Measurements from ENCODE around the gene DDX4. TPM values are rescaled to one million over a fixed set of nuclear protein-coding genes. Genes with fewer than 3 reads are reported as not detected.

DDX4 gene
- total RNA-seq, 4 donors from 2014 or later = not detected

- Histone ChIP-seq H3K27me3 (no peaks in the 10 kb centered on the region), H3K4me1 (no peaks in the 10 kb centered on the region), H3K27ac (no peak overlapping the region), H3K9me3 (no peaks in the 10 kb centered on the region), H3K4me3 (no peak overlapping the region), H3K36me3 (no peaks in the 10 kb centered on the region)
- no peak for ATAC-seq
- TF ChIP-seq CTCF (IDR thresholded peaks at IDR 0.05) = no peak
Measured at GRCh38 chr5:55732585-55732984, 5.3 kb upstream of the DDX4 start.

DNA sequence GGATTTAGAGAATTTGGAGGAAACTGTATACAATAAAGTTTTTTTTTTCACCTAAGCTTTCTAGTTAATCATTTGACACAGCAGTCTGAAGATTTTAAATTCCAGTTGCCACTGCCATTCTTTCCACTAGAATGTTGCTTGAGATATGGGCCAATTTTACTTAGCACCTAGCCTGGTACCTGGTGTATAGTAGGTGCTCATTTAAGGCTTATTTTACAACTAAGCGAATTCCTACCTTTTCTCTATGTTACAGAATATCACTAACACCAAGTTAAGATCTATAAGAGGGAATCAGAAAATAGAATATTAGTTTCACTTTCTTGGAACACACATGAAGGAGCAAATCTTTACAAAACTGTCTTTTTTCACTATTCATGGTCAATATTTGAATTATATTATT, 3.2 kb upstream of the DDX4 start:
- Histone ChIP-seq H3K9me3 (no peaks in the 10 kb centered on the region), H3K27me3 (no peaks in the 10 kb centered on the region), H3K4me1 (no peaks in the 10 kb centered on the region), H3K36me3 (no peaks in the 10 kb centered on the region), H3K4me3 (no peak overlapping the region), H3K27ac (no peak overlapping the region)
- TF ChIP-seq EP300 (IDR thresholded peaks at IDR 0.05) (no peak), CTCF (IDR thresholded peaks at IDR 0.05) (no peak), POLR2AphosphoS5 (IDR thresholded peaks at IDR 0.05) (no peak), POLR2A (IDR thresholded peaks at IDR 0.05) (no peak)
- 91 to 100% methylated on average over 1 of the region's 1 CpG for WGBS, 2 donors (ENCODE audit: low coverage in 1 of 2)
- ATAC-seq = no peak

GRCh38 chr5:55742778-55743177, 4.9 kb downstream of the DDX4 start:
- H3K36me3 ChIP-seq = no peaks in the 10 kb centered on the region
- 95 to 98% methylated on average over 3 of the region's 3 CpGs for WGBS, 2 donors (ENCODE audit: low coverage in 1 of 2)
- no peaks in the 10 kb centered on the region for H3K4me1 ChIP-seq
- H3K27ac ChIP-seq = no peak overlapping the region
- TF ChIP-seq CTCF (IDR thresholded peaks at IDR 0.05) (no peak), EP300 (IDR thresholded peaks at IDR 0.05) (no peak), POLR2AphosphoS5 (IDR thresholded peaks at IDR 0.05) (no peak), POLR2A (IDR thresholded peaks at IDR 0.05) (no peak)
- H3K9me3 ChIP-seq = no peaks in the 10 kb centered on the region
- ATAC-seq = no peak
- H3K27me3 ChIP-seq = no peaks in the 10 kb centered on the region
- H3K4me3 ChIP-seq = no peak overlapping the region

GRCh38 chr5:55747778-55748318, 10.0 kb downstream of the DDX4 start:
- no peak overlapping the region for H3K27ac ChIP-seq
- H3K36me3 ChIP-seq = no peaks in the 10 kb centered on the region
- 56 to 63% methylated on average over 2 of the region's 2 CpGs for WGBS, 2 donors (ENCODE audit: low coverage in 1 of 2)
- no peaks in the 10 kb centered on the region for H3K27me3 ChIP-seq
- no peak for TF ChIP-seq EP300 (IDR thresholded peaks at IDR 0.05)
- no peak for TF ChIP-seq POLR2AphosphoS5 (IDR thresholded peaks at IDR 0.05)
- no peak for TF ChIP-seq CTCF (IDR thresholded peaks at IDR 0.05)
- TF ChIP-seq POLR2A (IDR thresholded peaks at IDR 0.05) = no peak
- no peak for ATAC-seq
- H3K9me3 ChIP-seq = no peaks in the 10 kb centered on the region
- H3K4me3 ChIP-seq = no peak overlapping the region
- no peaks in the 10 kb centered on the region for H3K4me1 ChIP-seq

DNA sequence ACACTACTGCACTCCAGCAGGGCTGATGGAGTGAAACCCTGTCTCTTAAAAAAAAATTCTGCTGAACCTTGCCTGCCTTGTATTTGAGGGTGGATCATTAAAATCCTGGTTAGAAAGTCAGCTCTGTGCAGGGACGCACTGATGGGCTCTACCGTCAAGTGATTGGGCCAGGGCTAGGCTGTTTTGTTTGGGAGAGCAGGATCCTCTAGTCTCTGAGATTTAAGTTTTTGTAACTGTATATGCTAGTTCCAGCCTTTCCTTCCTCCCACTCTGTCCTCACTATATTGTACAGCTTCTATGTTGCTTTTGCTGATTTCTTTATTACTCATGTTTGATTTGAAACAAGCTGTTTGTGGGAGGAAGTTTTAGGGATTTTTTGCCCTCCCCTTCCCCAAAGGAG, 11.5 kb downstream of the DDX4 start:
- Histone ChIP-seq H3K4me3 (no peak overlapping the region), H3K27me3 (no peaks in the 10 kb centered on the region), H3K36me3 (no peaks in the 10 kb centered on the region), H3K9me3 (no peaks in the 10 kb centered on the region), H3K27ac (no peak overlapping the region), H3K4me1 (no peaks in the 10 kb centered on the region)
- 40 to 63% methylated on average over 2 of the region's 2 CpGs for WGBS, 2 donors (ENCODE audit: low coverage in 1 of 2)
- ATAC-seq = no peak
- no peak for TF ChIP-seq EP300 (IDR thresholded peaks at IDR 0.05)
- no peak for TF ChIP-seq POLR2A (IDR thresholded peaks at IDR 0.05)
- no peak for TF ChIP-seq CTCF (IDR thresholded peaks at IDR 0.05)
- no peak for TF ChIP-seq POLR2AphosphoS5 (IDR thresholded peaks at IDR 0.05)
